COLO668 (cell line): ENCODE data around the gene BOC.

Experiments used
- DNase-seq: peaks from one replicate; lab custom pipeline; 2025; ENCODE audit not compliant: unreplicated experiment; lab: John Stamatoyannopoulos, UW

Gene BOC

GRCh38 chr3:113268942-113269341 is 57.6 kb downstream of the BOC start:
- DNase-seq = no peak

DNA sequence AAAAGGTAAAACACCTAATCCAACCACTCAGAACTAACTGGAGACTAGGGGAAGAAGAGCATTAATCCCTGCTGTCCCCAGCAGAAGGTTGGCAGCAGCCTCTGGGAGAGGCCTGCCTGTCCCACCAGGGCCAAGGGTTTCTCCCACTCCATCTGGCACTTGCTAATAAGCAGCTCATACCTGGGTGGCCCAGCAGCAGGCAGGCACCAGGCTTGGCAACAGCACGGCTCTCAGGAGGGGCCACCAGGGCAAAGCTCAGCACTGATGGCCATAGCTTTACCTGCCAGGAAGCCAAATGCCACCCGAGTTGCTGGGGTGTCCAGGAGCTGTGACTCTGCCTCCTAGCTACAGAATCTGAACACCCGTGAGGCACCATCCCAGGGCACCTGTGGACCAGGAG is 58.3 kb downstream of the BOC start:
- DNase-seq = no peak

DNA sequence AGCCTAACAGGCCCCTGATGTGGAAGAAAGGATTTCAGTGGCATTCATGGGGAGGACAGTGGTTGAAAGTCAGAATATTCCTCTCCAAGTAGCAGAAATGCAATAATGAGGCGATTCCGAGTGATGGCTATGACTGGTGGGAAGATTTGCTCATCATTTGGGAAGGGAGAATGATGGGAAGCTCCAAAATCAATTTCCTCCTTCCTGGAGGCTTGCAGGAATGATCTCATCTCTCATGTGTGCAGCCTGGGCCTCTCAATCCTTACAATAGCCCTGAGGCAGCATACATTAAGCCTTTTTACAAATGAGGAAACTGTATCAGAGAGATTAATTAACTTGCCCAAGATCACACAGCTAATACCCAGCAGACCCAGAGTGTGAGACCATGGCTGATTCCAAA is 58.7 kb downstream of the BOC start:
- DNase-seq = no peak

DNA sequence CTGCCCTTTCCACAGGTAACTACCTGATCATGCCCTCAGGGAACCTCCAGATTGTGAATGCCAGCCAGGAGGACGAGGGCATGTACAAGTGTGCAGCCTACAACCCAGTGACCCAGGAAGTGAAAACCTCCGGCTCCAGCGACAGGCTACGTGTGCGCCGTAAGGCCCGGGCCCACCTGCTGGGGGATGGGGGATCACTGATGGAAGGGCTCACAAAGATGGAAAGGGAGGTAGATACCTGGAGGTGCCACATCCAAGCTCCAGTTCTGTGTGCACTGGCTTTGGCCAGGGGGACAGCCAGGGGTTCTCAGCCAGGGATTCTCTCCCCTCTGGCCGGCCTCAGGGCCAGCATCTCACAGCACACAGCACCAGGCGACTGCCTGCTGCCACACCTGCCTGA is 59.4 kb downstream of the BOC start:
- DNase-seq = no peak

DNA sequence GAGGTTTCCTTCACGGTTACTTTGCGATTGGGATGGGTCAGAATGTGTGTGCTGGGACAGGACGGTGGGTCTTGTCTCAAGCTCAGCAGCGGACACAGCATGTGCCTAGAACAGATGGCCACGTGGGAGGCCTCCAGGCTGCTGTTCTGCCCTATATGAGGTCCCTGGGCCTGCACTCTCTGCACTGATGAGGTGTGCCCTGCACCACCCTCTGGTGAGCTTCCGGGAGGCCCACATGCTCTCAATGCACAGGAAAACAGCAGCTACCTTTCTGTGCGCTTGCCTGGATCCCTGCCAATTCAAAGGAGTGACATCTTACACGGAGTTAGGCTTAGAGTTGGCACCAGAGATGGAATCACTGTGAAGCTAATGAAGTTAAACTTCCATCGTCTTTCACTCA is 59.8 kb downstream of the BOC start:
- DNase-seq = peak; percentile 64

- peak; percentile 18 for DNase-seq
Observed at GRCh38 chr3:113271594-113272384, 60.4 kb downstream of the BOC start.

DNA sequence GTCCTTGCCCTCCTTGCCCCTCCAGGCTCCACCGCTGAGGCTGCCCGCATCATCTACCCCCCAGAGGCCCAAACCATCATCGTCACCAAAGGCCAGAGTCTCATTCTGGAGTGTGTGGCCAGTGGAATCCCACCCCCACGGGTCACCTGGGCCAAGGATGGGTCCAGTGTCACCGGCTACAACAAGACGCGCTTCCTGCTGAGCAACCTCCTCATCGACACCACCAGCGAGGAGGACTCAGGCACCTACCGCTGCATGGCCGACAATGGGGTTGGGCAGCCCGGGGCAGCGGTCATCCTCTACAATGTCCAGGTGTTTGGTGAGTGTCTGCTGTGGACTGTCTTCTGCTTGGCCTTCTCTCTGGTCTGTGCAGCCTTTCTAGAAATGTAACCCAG is 61.0 kb downstream of the BOC start:
- DNase-seq = no peak

- DNase-seq = no peak
Observed at GRCh38 chr3:113273011-113273410, 61.7 kb downstream of the BOC start.

DNA sequence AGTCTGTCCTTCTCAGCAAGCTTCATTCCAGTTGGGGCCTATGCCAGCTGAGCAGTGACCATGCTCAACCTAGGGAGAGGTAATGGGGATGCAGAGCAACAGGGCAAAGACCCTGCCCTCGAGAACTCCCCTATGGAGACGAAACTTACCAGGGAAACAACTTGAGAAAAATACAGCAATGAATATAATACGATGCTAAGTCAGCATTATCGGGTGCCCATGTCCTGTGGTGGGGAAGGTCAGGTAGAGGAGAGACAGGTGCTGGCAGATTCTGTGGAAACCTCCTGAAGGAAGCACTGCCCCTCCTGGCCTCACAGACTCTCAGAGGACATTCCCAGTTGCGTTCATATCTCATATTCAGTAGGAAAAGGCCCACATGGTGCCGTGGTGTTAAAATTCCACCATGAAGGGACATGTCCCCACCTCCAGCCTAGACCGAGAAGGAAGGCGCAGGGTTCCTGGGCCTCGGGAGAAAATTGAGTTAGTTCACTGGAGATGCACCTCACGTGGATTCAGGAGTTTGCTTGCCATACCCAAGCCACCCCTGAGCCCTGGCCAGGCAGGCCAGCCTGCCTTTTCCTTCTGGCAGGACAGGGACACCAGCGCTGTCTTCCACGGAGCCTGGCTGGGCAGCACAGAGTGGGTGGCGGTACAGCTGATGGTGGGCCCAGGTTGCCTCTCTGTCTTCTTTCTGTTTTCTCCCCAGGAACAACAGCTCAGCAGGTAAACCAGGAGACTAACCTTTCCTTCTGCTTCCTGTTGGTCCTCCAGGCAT is 62.4 kb downstream of the BOC start:
- no peak for DNase-seq

DNA sequence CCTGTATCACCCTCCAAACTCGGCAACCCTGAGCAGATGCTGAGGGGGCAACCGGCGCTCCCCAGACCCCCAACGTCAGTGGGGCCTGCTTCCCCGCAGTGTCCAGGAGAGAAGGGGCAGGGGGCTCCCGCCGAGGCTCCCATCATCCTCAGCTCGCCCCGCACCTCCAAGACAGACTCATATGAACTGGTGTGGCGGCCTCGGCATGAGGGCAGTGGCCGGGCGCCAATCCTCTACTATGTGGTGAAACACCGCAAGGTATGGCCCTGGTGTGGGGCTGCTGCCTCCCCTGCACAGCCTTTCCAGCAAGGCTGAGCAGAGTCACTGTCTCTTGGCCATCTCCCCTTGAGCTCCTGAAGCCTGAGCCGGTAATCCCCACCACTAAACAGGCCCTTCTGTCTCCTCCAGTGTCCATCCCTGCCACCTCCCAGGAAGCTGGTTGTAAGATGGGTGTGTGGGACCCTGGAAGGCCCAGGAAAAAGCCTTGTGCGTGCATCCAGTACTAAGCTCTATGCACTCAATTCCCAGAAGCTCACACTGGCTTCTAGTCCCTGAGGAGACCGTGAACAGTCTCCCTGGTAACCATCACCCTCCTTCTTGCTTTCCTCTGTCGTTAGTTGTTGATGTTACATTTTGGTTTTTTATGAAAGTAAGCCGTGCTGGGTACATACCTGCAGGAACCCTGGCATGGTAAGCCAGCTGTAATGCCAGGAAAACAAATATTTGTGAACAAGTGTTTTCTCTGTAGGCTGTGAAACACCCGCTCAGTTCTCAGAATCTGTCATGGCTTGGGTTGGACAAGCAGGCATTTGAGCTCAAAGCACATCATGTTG is 63.3 kb downstream of the BOC start:
- DNase-seq = no peak

DNA sequence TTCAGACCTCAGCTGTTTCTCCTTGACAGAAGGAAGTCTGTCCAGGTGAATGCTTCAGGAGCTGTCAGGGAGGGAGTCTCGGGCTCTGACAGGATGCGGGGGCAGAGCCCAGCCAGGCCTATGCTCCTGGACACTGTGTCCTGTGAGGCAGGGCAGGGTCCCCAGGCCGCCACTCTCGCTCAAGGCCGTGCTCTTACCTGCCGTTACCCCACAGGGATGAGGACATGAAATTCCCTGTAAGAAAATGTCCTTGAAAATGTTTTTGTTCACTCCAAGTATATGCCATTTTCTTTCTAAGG is 63.9 kb downstream of the BOC start:
- no peak for DNase-seq

DNA sequence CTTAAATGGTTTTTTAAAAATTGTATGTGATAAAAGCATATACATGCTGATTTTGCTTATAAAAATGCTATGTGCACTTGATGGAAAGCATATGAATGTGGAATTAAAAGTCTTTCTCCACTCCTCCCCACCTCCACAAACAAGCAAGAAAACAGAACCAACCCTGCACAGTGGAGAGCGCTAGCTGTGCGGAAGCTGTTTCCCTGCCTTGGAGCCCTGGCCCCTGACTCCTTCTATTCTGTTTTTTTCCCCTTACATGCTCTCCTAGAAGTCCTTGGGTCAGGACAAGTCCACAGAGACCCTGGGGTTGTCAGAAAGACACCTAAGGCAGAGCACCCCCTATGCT is 64.2 kb downstream of the BOC start:
- no peak for DNase-seq

DNA sequence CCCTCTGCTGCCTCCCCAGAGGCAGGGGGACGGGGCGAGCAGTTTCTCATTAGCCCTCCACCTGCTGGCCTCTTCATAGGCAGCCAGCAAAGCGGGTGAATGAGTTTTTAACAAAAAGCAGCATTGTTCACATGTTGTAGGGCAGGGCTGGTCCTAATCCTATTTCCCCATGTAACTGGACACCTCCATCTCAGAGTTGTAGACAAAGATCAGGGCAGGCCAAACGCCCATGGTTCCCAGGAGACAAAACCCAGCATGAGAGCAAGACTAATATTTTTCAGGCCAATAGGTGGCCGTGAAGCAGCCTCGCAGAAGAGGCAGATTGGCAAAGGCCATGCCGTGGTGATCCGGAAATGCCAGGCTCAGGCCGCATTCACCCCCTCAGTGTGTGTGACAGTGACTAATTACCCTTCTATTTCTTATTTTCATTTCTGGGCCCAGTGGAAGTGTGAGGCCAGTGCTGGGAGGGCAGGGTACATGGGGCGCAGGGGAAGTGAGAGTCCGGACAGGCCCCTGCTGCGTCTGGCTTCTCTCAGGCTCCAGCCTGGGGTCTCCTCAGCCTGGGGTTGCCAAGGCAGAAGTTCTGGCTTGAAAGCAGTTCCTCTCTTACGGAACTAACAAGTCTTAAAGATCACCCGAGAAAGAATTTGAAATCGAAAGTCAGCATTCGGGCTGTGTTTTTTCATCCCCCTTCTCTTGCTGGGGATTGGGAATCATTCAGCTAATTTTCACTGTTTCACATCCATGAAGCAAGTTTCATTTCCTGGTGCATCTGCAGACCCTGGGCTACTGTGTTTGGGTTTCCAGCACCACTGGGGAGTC is 64.8 kb downstream of the BOC start:
- DNase-seq = peak; percentile 48

DNA sequence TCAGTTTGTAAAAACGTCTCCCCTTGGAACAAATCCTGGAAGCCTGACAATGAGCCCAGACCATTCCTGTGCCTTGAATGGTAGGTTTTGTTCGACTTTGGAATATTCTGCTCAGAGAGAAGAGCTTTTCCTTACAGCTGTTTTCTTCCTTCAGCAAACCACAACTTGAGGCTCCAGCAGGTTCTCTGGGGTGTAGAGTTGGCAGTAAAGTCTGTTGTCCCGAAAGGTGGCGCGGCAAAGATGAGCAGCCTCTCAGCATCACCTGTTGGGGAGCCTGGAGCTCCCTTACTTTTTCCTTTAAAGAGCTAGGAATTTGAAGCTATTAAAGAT is 65.4 kb downstream of the BOC start:
- no peak for DNase-seq

DNA sequence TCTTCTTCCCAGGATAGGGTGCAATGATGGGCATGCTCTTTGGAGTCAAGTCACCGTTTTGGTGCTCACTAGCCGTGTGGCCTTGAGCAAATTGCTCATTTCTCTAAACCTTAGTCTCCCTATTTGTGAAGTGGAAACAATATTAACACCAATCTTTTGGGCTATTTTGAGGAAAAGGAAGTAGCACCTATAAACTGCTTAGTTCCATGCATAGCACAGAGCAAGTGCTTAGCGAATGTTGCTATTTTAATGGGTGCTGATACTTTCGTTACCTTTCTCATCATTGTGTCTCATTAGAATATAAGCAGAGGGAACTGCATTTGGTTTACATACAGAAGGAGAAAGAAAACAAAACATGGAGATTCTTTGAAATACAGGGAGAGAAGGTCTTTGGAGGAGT is 66.1 kb downstream of the BOC start:
- no peak for DNase-seq

DNA sequence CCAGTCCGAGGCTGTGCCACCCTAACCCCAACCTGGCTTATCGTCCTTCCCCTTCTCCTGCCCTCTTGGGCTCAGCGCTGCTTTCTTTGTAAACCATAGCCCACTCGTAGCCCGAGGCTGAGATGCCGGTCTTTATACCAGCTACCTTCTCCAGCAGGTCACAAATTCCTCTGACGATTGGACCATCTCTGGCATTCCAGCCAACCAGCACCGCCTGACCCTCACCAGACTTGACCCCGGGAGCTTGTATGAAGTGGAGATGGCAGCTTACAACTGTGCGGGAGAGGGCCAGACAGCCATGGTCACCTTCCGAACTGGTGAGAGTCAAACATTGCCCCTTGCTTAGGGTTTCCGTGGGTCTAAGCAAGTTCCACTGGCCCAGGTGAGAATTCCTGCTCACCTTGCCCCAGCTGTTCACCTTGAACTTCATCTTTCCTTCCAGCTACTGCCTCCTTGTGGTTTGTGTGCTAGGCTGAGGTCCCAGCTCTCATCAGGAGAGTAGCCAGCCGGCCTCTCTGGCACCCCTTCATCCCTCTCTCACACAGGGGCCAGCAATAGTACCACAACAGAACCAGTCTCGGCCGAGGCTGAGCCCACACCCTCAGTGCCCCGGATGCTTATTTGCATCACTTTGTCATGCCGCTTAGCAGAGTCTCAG is 66.7 kb downstream of the BOC start:
- no peak for DNase-seq

- no peak for DNase-seq
Observed at GRCh38 chr3:113278599-113278955, 67.2 kb downstream of the BOC start.

- no peak for DNase-seq
Observed at GRCh38 chr3:113279686-113280085, 68.3 kb downstream of the BOC start.

DNA sequence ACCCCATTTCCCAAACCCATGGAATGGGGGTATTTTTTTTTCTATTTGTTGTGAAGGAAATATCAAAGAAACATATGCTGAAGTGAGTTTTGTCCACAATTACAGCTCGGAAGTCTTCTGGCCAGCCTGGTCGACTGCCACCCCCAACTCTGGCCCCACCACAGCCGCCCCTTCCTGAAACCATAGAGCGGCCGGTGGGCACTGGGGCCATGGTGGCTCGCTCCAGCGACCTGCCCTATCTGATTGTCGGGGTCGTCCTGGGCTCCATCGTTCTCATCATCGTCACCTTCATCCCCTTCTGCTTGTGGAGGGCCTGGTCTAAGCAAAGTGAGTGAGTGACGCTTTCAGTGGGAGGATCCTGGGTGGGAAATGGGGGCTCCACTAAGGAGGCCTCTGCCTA is 71.9 kb downstream of the BOC start:
- no peak for DNase-seq

- DNase-seq = no peak
Observed at GRCh38 chr3:113284453-113285050, 73.2 kb downstream of the BOC start.

GRCh38 chr3:113285226-113285625 is 73.9 kb downstream of the BOC start:
- no peak for DNase-seq
